Suppressor macrophage (primary cell): ENCODE results near the gene MEIOSIN.
A peak's percentile ranks its signal among the peaks of the same experiment; 100 is the strongest.
"Not testable (repeated sequence)": the region's sequence is repeated elsewhere in the genome, so short reads cannot be mapped to it uniquely, and the experiment has no call there.

Source experiments
- DNase-seq, 4 experiments: peaks; one replicate each; pipeline ENCODE4 v3.0.0-alpha.2; 2020 to 2022
- total RNA-seq, 17 experiments: gene quantifications; one replicate each; lab custom pipeline; 2026; ENCODE audit warnings: mixed read lengths in 6 of 17, inconsistent platforms in 3 of 17; lab: John Stamatoyannopoulos, UW

Gene MEIOSIN
- total RNA-seq, result 0 to 1.3 (median 0.02) reads per million in 17 experiments

GRCh38 chr19:45733160-45733810 lies at the start of gene MEIOSIN:
TSS of gene MEIOSIN (plus strand) at chr19:45733439. CDS start at chr19:45735377, 1,938 bp downstream.
- no peak for DNase-seq

DNA sequence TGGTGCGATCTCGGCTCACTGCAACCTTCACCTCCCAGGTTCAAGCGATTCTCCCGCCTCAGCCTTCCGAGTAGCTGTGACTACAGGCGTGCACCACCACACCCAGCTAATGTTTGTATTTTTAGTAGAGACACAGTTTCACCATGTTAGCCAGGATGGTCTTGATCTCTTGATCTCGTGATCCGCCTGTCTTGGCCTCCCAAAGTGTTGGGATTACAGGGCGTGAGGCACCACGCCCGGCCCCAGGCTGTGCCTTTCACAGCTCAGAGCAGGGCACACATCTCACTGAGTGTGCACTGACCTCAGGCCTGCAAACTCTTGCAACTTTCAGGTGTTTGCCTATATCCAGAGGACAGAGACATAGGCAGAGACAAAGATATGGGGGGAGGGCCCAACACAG lies 48.2 kb upstream of the MEIOSIN start:
- DNase-seq, result not testable (repeated sequence)

DNA sequence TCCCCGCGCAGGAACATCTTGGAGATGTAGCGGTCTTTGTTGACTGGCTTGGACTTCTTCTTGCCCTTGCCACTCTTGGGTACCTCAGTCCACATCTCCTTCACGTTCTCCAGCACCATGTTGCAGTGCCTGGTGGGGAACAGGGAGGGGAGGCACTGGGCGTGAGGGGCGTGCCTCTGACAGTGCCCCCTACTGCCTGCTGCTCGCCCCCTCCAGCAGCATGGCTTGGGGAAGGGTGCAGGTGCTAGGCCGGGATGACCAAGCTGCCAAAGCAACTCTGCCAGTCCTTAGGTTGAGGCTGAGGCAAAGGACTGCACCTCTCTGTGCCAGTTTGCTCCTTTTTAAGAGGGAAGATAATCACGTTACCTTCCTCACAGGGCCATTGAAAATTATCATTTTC lies 45.6 kb upstream of the MEIOSIN start:
- no peak for DNase-seq

DNA sequence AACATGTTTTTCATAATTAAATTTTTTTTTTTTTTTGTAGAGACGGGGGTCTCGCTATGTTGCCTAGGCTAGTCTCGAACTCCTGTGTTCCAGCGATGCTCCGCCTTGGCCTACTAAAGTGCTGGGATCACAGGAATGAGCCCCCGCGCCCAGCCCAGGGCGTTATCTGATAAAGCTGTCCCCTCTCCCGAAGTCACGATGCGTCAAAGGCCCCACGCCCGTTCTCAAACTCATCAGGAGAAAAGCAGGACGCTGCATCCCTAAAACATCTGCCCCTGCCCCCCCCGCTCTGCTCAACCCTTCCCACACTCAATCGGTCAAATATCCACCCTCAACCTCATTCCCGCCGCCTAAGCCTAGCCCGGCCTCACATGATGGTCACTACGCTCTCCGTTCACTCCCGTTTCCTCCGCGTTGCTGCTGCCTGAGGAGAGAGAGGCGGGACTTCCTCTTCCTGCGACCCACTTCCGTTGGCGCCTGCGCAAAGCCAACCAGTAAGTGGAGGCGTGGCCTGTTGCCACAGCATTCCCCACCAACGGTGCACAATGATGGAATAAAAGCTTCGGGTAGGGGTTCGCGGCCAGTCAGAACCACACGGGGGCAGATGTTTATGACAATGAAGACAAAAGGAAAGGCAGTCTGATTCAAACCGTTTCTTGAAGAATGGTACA lies 41.6 kb upstream of the MEIOSIN start, which contains the start of gene SNRPD2:
TSS of gene SNRPD2 (minus strand) at position 438 of the 671 bp plus-strand sequence. CDS start at position 373, 65 bp downstream.
- peak; percentile 96 to 99 (median 97) for DNase-seq

- peak; percentile 98 to 100 (median 99) for DNase-seq
Measured at GRCh38 chr19:45692187-45693105, 40.8 kb upstream of the MEIOSIN start, which contains the start of gene QPCTL. TSS of gene QPCTL (plus strand) at chr19:45692666. CDS start at chr19:45692704, 38 bp downstream.

GRCh38 chr19:45693106-45693788 lies 40.0 kb upstream of the MEIOSIN start:
- DNase-seq, result peak; percentile 85 to 92 (median 86)

GRCh38 chr19:45701676-45702075 lies 31.6 kb upstream of the MEIOSIN start:
- no peak for DNase-seq

GRCh38 chr19:45705115-45705514 lies 28.1 kb upstream of the MEIOSIN start:
- DNase-seq, result no peak

- no peak for DNase-seq
Measured at GRCh38 chr19:45705710-45706415, 27.4 kb upstream of the MEIOSIN start.

DNA sequence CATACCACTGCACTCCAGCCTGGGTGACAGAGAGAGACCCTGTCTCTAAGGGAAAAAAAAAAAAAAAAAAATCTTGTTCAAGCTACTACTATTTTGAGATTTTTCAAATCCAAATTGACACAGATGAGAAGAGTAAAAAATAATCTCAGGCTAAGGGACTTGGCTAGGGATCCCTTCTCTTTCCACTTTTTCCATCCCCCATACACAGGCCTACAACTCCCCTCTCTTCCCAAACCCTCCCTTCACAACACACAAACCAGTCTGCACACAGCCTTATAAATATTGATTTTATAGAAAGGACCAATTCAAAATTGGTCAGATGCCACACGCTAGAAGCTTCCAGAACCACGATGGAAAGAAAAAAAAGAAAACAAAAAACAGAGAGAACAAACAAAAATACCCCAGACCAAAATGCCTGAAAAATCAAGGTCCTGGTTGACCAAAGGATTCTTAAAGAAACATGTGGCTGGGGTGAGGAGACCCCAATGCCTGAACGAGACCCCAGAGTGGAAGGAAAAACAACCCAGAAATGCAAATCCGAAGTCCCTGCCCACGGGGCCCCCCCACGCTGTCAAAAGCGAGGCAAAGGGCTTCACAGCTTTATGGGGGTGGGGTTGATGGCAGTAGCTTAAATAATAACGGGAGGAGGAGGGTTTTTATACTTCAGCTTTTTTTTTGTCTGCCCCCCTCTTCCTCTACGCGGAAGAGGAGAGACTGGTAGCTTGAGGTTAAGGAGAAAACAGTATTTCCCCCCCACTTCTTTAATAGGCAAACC lies 22.7 kb upstream of the MEIOSIN start:
- no peak for DNase-seq

DNA sequence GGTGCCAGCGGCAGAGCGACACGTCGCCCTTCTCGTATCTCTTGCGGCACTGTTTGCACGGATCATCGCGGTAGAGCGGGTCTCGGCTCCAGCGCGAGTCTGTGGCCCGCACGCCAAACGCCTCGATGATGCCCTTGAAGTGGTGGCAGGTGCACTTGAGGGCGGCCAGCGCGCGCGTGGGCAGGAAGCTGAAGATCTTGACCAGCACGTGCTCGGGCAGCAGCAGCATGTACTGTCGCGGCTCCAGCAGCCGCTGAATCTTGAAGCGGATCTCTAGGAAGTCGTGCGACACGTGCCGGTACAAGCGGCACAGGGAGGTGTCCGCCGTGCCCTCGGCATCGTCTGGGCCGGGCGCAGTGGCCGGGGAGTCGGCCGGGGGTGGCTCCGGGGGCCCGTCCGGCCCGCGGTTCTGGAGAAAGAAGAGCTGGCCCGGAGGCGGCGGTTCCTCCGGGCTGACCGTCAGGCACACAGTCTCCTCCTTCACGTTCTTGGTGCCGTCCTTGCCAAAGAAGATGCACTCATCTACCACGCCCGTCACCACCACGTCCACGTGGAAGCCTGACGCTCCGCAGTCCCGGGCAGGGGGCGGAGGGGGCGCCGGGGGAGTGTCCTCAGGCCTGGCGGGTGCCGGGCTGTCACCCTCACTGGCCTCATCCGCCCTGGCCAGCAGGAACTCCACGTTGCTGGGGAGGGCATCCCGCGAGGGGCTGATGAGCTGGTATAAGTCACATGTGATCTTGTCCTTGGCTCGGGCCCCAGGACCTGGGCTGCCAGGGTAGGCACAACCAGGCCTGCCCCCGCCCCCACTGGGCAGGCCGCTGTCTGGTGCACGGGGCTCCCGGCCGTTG lies 21.2 kb upstream of the MEIOSIN start:
- DNase-seq, result no peak

- no peak for DNase-seq
Measured at GRCh38 chr19:45712699-45713067, 20.6 kb upstream of the MEIOSIN start.

- DNase-seq, result no peak
Measured at GRCh38 chr19:45713141-45713540, 20.1 kb upstream of the MEIOSIN start.

DNA sequence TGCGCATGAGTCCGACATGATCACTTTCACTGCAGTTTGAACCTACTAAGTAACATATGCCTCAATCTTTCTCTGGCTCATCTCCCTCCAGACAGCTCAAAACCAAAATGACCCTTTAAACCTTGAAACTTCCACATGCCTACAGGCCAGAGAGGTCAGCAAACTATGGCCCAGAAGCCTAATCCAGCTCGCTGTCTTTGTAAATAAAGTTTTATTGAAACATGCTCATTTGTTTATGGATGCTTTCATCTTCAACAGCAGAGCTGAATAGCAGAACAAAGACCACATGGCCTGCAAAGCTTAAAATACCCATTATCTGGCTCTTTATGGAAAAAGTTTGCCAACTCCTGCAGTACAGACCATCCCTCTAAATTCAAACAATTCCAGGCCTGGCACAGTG lies 18.1 kb upstream of the MEIOSIN start:
- DNase-seq, result no peak

DNA sequence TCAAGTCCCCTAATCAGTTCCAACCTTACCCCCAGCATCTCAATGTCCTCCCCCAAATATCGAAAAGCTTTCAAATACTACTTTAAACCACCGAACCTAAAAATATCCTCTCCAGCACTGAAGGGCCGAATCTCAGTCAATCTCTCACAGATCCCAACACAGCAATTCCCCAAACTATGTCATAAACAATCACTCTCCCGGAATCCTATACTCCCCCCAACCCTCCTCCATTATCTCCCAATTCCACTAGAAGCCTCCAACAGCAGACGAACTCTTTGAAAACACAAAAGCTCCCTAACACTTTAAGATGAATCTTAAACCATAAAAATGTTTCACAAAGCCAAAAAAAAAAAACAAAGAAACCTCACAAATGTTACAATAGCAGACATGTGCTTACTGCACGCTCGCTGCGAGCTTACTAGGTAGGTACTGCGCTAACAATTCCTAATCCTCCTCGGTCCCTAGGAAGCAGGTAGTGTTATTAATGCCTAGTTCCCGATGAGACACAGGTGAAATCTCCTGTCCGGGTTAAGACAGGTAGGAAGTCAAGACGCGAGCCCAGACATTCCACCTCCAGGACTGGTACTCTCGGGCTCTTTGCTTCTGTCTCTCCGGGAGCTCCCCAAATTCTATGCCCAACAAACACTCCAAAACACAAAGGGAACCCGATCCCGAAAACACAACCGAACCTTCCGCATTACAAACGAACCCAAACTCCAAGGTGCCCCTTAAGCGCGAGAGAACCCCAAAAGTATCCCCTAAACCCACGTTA lies 16.7 kb upstream of the MEIOSIN start:
- peak in 3 of 4 experiments; percentile 6 to 26 (median 23) for DNase-seq

DNA sequence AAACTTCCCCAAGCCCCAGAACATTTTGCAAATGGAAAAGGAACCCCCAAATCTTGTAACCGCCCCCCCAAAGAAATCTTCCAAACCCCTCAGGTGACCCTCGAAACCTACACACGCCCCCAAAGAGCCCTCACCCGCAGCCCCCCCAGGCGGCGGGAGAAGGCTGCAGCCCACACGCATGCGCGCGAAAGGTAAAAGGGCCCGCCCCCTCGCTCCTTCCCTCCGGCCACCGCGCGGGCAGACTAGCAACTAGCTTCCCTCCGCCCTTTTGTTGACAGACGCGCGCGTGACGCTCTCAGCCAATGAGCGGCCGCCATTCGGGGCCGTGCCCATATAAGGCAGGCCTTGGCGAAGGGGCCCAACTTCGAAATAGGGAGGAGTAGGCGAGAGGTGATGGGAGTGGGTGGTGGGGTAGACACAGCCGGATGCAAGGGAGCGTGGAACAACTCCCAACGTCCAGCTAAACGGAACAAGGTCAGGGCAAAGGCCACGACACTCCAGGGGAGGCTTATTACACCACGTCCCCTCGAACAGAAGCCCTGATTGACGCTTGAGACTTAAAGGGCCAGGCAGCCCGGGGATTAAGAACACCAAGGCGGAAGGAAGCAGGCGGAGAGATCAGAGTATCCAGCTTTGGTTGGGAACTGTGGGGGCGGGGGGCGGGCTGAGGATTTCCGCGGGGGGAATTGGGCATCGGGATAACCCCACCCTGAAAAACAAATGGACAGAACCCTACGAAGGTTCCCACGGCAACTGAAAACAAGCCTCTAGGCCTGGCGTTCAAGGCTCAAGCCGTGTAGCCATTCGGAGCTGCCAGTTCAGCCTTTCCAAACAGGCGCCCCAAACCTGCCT lies 15.9 kb upstream of the MEIOSIN start:
- peak; percentile 100 for DNase-seq

GRCh38 chr19:45717983-45718650 lies 15.1 kb upstream of the MEIOSIN start:
- no peak for DNase-seq
